Breast epithelium (tissue), 4 donors: ENCODE data around the gene ANXA6. TPM values are rescaled to one million over a fixed set of nuclear protein-coding genes. Genes with fewer than 3 reads are reported as not detected.

ENCODE experiments used
- DNase-seq, 2 donors: peaks; one replicate each; pipeline ENCODE4 v3.0.0-alpha.2; 2019; ENCODE audit warnings: low spot score in 2 of 2
- H3K27ac ChIP-seq, 2 donors: fragments of 200-600 bp; sonication (generic) in 1 of 2; one replicate each; pipeline ENCODE4 v1.5.1; 2016 to 2019; ENCODE audit warnings: mild to moderate bottlenecking in 1 of 2
- H3K27me3 ChIP-seq, 2 donors: fragments of 200-600 bp; sonication (generic) in 1 of 2; one replicate each; pipeline versions ENCODE4 v1.5.1 to v1.6.0; 2017 to 2019; ENCODE audit warnings: control low read depth in 1 of 2, mild to moderate bottlenecking in 1 of 2
- H3K36me3 ChIP-seq: fragments of 200-600 bp; one replicate; pipeline ENCODE4 v1.5.1; 2019
- H3K4me1 ChIP-seq, 2 donors: fragments of 200-600 bp; sonication (generic); one replicate each; pipeline ENCODE4 v1.5.1; 2016 to 2019; ENCODE audit warnings: control low read depth in 1 of 2
- H3K4me3 ChIP-seq, 3 donors: fragments of 200-600 bp; sonication (generic); 1 replicate in 2 of 3; 2 replicates in 1 of 3; pipeline ENCODE4 v1.5.1; 2016 to 2019; ENCODE audit warnings: mild to moderate bottlenecking in 3 of 3, moderate library complexity in 2 of 3
- H3K9me3 ChIP-seq, 2 donors: fragments of 200-600 bp; sonication (generic) in 1 of 2; one replicate each; pipeline ENCODE4 v1.5.1; 2016 to 2019; ENCODE audit warnings: control low read depth in 1 of 2
- POLR2A ChIP-seq: fragments of 450-650 bp; IDR thresholded peaks from one replicate; pipeline ENCODE4 v1.6.1; 2016; ENCODE audit warnings: antibody characterized with exemption, mild to moderate bottlenecking, moderate library complexity
- POLR2AphosphoS5 ChIP-seq, 3 donors: sonication (generic); formaldehyde crosslinking; IDR thresholded peaks; one replicate each; pipeline ENCODE4 v1.6.1; 2017; ENCODE audit warnings: antibody characterized with exemption in 3 of 3
- intact Hi-C: fragments of 100-400 bp; cut with DNase I; formaldehyde crosslinking; loops from one replicate; pipeline ENCODE4 v1.15.1; 2023; ENCODE audit warnings: low total_unique reads
- total RNA-seq, 3 donors: library from RNA; depleted of rRNA; stranded (reverse); fragments of >200 nt; gene quantifications; one replicate each; pipeline ENCODE4 v1.1.0, GENCODE V29; 2016
- TF ChIP-seq, protein P1 (sequence below), 3 donors: fragments of 450-650 bp; IDR thresholded peaks; one replicate each; pipeline ENCODE4 v1.5.1; 2016 to 2017; ENCODE audit warnings: antibody characterized with exemption in 3 of 3, mild to moderate bottlenecking in 3 of 3, moderate library complexity in 3 of 3

ANXA6 gene
- total RNA-seq, 3 donors from 2014 or later, result 206 to 320 (median 276) TPM

- H3K9me3 ChIP-seq, result no peaks in the 10 kb centered on the region
- no peaks in the 10 kb centered on the region for H3K36me3 ChIP-seq
- H3K27ac ChIP-seq, result peak overlapping the region; percentile 89 to 93
- peaks cover 0 to 13% of the 10 kb centered on the region in 2 donors for H3K4me1 ChIP-seq
- intact Hi-C loops, result no loop called here
- TF ChIP-seq POLR2AphosphoS5 (IDR thresholded peaks at IDR 0.05) (no peak), POLR2A (no peak)
- TF ChIP-seq, protein P1, sequence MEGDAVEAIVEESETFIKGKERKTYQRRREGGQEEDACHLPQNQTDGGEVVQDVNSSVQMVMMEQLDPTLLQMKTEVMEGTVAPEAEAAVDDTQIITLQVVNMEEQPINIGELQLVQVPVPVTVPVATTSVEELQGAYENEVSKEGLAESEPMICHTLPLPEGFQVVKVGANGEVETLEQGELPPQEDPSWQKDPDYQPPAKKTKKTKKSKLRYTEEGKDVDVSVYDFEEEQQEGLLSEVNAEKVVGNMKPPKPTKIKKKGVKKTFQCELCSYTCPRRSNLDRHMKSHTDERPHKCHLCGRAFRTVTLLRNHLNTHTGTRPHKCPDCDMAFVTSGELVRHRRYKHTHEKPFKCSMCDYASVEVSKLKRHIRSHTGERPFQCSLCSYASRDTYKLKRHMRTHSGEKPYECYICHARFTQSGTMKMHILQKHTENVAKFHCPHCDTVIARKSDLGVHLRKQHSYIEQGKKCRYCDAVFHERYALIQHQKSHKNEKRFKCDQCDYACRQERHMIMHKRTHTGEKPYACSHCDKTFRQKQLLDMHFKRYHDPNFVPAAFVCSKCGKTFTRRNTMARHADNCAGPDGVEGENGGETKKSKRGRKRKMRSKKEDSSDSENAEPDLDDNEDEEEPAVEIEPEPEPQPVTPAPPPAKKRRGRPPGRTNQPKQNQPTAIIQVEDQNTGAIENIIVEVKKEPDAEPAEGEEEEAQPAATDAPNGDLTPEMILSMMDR (IDR thresholded peaks at IDR 0.05), result no peak
- peak overlapping the region; percentile 76 to 92 (median 80) for H3K4me3 ChIP-seq
- DNase-seq, result no peak
- H3K27me3 ChIP-seq, result no peaks in the 10 kb centered on the region
Measured at GRCh38 chr5:151156507-151157420, 815 bp downstream of the ANXA6 start.

- intact Hi-C loops, result no loop called here
- H3K27ac ChIP-seq, result peak overlapping the region; percentile 89 to 93
Measured at GRCh38 chr5:151155775-151156506, 1.6 kb downstream of the ANXA6 start.

GRCh38 chr5:151154931-151155774 lies 2.4 kb downstream of the ANXA6 start:
- no peaks in the 10 kb centered on the region for H3K27me3 ChIP-seq
- intact Hi-C loops, result no loop called here
- peak overlapping the region; percentile 89 to 93 for H3K27ac ChIP-seq
- no peak for TF ChIP-seq POLR2AphosphoS5 (IDR thresholded peaks at IDR 0.05)
- peaks cover 0 to 13% of the 10 kb centered on the region in 2 donors for H3K4me1 ChIP-seq
- DNase-seq, result no peak
- no peaks in the 10 kb centered on the region for H3K9me3 ChIP-seq
- peak overlapping the region; percentile 76 to 92 (median 80) for H3K4me3 ChIP-seq
- H3K36me3 ChIP-seq, result no peaks in the 10 kb centered on the region

More at GRCh38 chr5:151155775-151156506, 1.6 kb downstream of the ANXA6 start:
- no peaks in the 10 kb centered on the region for H3K9me3 ChIP-seq
- H3K4me3 ChIP-seq, result peak overlapping the region; percentile 76 to 92 (median 80)
- H3K36me3 ChIP-seq, result no peaks in the 10 kb centered on the region
- H3K4me1 ChIP-seq, result peaks cover 0 to 13% of the 10 kb centered on the region in 2 donors
- DNase-seq, result no peak
- TF ChIP-seq POLR2AphosphoS5 (IDR thresholded peaks at IDR 0.05) (peak in 1 of 3 donors; percentile 9), POLR2A (no peak)
- H3K27me3 ChIP-seq, result no peaks in the 10 kb centered on the region

- H3K9me3 ChIP-seq, result no peaks in the 10 kb centered on the region
- peaks cover 0 to 13% of the 10 kb centered on the region in 2 donors for H3K4me1 ChIP-seq
- H3K27me3 ChIP-seq, result no peaks in the 10 kb centered on the region
- DNase-seq, result no peak
- intact Hi-C loops, result no loop called here
- H3K4me3 ChIP-seq, result no peak overlapping the region
- peak overlapping the region; percentile 2 to 36 for H3K27ac ChIP-seq
- H3K36me3 ChIP-seq, result no peaks in the 10 kb centered on the region
- TF ChIP-seq POLR2A (no peak), POLR2AphosphoS5 (IDR thresholded peaks at IDR 0.05) (no peak)
- TF ChIP-seq, protein P1 (IDR thresholded peaks at IDR 0.05), result no peak
Measured at GRCh38 chr5:151153766-151154272, 3.8 kb downstream of the ANXA6 start.

DNA sequence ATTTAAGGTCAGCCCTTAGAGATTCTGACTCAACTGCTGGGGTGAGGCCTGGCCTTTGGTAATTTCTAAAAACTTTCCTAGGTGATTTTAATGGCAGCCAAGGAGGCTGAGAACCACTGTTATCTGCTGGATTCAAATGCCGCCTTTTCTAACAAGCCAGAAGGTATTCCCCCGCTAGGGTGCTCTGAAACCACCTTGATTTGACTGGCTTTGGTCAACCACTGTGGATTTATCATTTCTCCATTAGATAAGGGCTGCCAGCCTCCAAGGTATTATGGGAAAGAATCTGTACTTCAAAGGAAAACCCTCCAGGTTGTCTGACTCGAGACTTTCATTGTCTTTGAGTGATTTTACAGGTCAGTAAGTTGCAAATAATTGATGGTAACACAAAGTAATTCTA lies 4.3 kb downstream of the ANXA6 start:
- Histone ChIP-seq H3K27me3 (no peaks in the 10 kb centered on the region), H3K4me3 (no peak overlapping the region), H3K36me3 (no peaks in the 10 kb centered on the region), H3K9me3 (no peaks in the 10 kb centered on the region), H3K4me1 (peaks cover 0 to 13% of the 10 kb centered on the region in 2 donors), H3K27ac (peak overlapping the region; percentile 2 to 29)
- DNase-seq, result no peak
- TF ChIP-seq POLR2A (no peak), POLR2AphosphoS5 (IDR thresholded peaks at IDR 0.05) (no peak)
- TF ChIP-seq, protein P1 (IDR thresholded peaks at IDR 0.05), result no peak
- intact Hi-C loops, result no loop called here
